Measurements from ENCODE around the gene KIF5B.

KIF5B gene

DNA sequence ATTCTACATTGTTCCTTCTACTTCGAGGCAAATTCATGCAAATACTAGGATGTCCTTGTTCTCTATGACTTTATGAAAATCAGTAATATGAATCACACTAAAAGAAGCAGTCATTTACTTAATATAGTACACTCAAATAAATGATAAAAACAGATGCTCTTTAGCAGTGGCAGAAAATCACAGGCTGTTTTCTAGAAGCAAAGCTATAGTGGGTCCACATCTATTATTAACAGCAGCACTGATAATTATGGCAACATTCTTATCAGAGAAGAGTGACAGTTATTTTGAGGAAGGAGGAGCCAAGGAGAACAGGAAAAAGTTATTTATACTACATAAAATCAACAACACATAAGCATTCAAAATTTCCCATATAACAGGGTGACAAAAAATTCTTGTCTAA, 16.5 kb downstream of the KIF5B start:
- DNase-seq (ENCODE audit: low read depth) = no peak
- Histone ChIP-seq H3K9me3 (ENCODE audit: control insufficient read depth, low read length) (no peaks in the 10 kb centered on the region), H3K27me3 (replicated peaks; ENCODE audit: control insufficient read depth, insufficient read depth, low read length) (no peaks in the 10 kb centered on the region), H3K36me3 (ENCODE audit: control insufficient read depth, insufficient read depth, low read length, severe bottlenecking) (peaks cover 77% of the 10 kb centered on the region), H3K9ac (ENCODE audit: low read length) (no peak overlapping the region), H3K4me1 (ENCODE audit: control insufficient read depth, insufficient read depth, low read length) (peaks cover 32% of the 10 kb centered on the region), H3K4me3 (ENCODE audit: low read length) (no peak overlapping the region)

DNA sequence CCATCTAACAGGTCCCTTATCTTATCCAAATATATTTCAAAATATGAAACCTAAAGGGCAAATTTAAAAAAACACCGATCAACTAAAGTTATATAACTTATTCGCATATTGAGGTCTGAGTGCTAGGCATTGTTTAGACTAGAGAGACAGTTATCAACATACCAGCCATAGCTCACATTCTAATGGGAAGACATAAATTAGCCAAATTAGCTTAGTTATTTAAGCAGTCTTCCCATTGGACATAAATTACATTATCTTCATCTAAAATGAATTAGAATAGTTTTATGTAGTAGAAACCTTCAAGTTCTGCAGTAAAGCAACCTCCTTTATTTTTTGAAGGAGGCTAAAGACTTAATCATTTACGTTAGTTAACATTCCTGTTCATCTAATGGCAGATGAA, 17.4 kb downstream of the KIF5B start:
- H3K27me3 ChIP-seq (replicated peaks; ENCODE audit: control insufficient read depth, insufficient read depth, low read length) = no peaks in the 10 kb centered on the region
- H3K9ac ChIP-seq (ENCODE audit: low read length) = no peak overlapping the region
- H3K36me3 ChIP-seq (ENCODE audit: control insufficient read depth, insufficient read depth, low read length, severe bottlenecking) = peaks cover 77% of the 10 kb centered on the region
- H3K4me1 ChIP-seq (ENCODE audit: control insufficient read depth, insufficient read depth, low read length) = peaks cover 32% of the 10 kb centered on the region
- no peak for DNase-seq (ENCODE audit: low read depth)
- no peak overlapping the region for H3K4me3 ChIP-seq (ENCODE audit: low read length)
- H3K9me3 ChIP-seq (ENCODE audit: control insufficient read depth, low read length) = no peaks in the 10 kb centered on the region

DNA sequence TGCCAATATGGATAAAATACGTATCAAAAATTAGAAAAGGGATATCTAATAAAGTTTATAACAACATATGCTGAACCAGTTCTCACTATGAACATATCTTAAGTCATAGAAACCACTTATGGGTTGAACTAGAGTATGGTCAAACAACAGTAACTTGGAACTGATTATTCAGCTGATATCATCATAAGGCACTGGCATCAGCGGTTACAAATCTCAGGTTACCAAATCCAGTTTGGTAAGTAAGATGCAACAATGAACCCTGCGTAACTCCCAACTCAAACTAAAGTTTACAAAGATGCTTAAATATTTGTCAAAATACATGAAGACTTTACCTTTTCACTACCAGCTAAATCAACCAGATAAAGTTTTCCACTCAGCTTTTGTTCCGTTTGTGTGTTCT, 19.3 kb downstream of the KIF5B start:
- Histone ChIP-seq H3K4me1 (ENCODE audit: control insufficient read depth, insufficient read depth, low read length) (peaks cover 24% of the 10 kb centered on the region), H3K36me3 (ENCODE audit: control insufficient read depth, insufficient read depth, low read length, severe bottlenecking) (peaks cover 83% of the 10 kb centered on the region), H3K9me3 (ENCODE audit: control insufficient read depth, low read length) (no peaks in the 10 kb centered on the region), H3K4me3 (ENCODE audit: low read length) (no peak overlapping the region), H3K9ac (ENCODE audit: low read length) (no peak overlapping the region), H3K27me3 (replicated peaks; ENCODE audit: control insufficient read depth, insufficient read depth, low read length) (no peaks in the 10 kb centered on the region)
- no peak for DNase-seq (ENCODE audit: low read depth)

DNA sequence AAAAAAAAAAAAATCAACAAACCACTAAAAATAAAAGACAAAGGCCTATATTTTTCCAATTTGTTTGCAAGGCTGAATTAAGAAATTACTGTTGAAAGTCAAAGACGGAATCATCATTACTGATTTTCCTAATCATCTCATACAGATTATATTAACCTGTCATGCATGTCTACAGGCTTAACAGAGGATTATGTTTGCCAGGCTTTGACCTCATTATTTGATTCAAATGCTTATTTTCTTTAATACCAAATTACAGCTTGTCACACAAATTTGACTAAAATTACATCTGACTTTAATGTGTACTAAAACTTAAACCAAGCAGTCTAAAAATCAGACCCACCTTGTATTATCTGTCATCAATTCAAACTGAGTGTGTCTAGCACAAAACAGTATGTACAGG, 21.2 kb downstream of the KIF5B start:
- Histone ChIP-seq H3K9ac (ENCODE audit: low read length) (no peak overlapping the region), H3K9me3 (ENCODE audit: control insufficient read depth, low read length) (no peaks in the 10 kb centered on the region), H3K4me1 (ENCODE audit: control insufficient read depth, insufficient read depth, low read length) (peaks cover 7% of the 10 kb centered on the region), H3K36me3 (ENCODE audit: control insufficient read depth, insufficient read depth, low read length, severe bottlenecking) (peaks cover 99% of the 10 kb centered on the region), H3K4me3 (ENCODE audit: low read length) (no peak overlapping the region), H3K27me3 (replicated peaks; ENCODE audit: control insufficient read depth, insufficient read depth, low read length) (no peaks in the 10 kb centered on the region)
- DNase-seq (ENCODE audit: low read depth) = no peak

DNA sequence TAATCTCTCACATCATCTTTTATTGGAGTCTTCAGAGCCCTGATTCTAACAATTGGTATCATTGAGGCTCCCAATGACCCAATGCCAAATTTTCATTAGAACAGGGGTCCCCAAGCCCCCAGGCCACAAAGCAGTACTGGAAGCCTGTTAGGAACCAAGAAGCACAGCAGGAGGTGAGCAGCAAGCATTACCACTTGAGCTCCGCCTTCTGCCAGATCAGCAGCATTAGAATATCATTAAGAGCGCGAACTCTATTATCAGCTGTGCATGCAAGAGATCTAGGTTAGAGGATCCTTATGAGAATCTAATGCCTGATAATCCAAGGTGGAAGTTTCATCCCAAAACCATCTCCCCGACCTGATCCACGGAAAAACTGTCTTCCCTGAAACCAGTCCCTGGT, 23.1 kb downstream of the KIF5B start:
- Histone ChIP-seq H3K9me3 (ENCODE audit: control insufficient read depth, low read length) (no peaks in the 10 kb centered on the region), H3K9ac (ENCODE audit: low read length) (no peak overlapping the region), H3K36me3 (ENCODE audit: control insufficient read depth, insufficient read depth, low read length, severe bottlenecking) (peaks cover 99% of the 10 kb centered on the region), H3K4me1 (ENCODE audit: control insufficient read depth, insufficient read depth, low read length) (peaks cover 6% of the 10 kb centered on the region), H3K27me3 (replicated peaks; ENCODE audit: control insufficient read depth, insufficient read depth, low read length) (no peaks in the 10 kb centered on the region), H3K4me3 (ENCODE audit: low read length) (no peak overlapping the region)
- no peak for DNase-seq (ENCODE audit: low read depth)

DNA sequence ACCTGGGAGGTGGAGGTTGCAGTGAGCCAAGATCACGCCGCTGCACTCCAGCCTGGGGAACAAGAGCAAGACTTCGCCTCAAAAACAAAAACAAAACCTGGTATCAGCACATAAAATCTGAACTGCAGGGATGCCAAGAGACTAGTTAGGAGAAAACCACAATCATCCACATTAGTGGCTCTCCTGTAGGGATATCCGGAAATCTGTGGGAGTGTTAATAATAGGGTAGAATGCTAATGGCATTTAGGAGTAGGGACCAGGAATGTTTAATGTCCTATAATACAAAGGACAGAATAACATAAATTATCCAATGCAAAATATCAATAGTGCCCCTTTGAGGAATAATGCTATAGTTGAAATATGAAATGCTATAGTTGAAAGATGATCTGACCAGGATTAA, 24.3 kb downstream of the KIF5B start:
- DNase-seq (ENCODE audit: low read depth) = no peak
- Histone ChIP-seq H3K27me3 (replicated peaks; ENCODE audit: control insufficient read depth, insufficient read depth, low read length) (no peaks in the 10 kb centered on the region), H3K4me1 (ENCODE audit: control insufficient read depth, insufficient read depth, low read length) (peaks cover 6% of the 10 kb centered on the region), H3K9ac (ENCODE audit: low read length) (no peak overlapping the region), H3K36me3 (ENCODE audit: control insufficient read depth, insufficient read depth, low read length, severe bottlenecking) (peaks cover 100% of the 10 kb centered on the region), H3K9me3 (ENCODE audit: control insufficient read depth, low read length) (no peaks in the 10 kb centered on the region), H3K4me3 (ENCODE audit: low read length) (no peak overlapping the region)

DNA sequence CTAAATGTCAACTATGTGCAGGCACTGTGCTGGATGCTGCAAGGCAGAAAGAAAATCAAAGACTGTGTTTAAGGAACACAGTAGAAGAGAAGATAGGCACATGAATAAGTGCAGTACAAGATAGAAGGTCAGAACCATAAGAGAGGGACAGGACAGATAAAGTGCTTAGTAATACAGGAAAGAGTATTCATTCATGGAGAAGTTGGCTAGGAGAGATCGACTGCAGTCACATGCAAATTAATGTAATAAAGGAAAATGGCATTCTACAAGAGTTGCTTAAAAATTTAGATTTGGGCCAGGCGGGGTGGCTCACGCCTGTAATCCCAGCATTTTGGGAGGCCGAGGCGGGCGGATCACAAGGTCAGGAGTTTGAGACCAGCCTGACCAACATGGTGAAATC, 24.8 kb downstream of the KIF5B start:
- H3K9me3 ChIP-seq (ENCODE audit: control insufficient read depth, low read length) = no peaks in the 10 kb centered on the region
- peaks cover 6% of the 10 kb centered on the region for H3K4me1 ChIP-seq (ENCODE audit: control insufficient read depth, insufficient read depth, low read length)
- no peak for DNase-seq (ENCODE audit: low read depth)
- no peak overlapping the region for H3K9ac ChIP-seq (ENCODE audit: low read length)
- no peaks in the 10 kb centered on the region for H3K27me3 ChIP-seq (replicated peaks; ENCODE audit: control insufficient read depth, insufficient read depth, low read length)
- H3K4me3 ChIP-seq (ENCODE audit: low read length) = no peak overlapping the region
- H3K36me3 ChIP-seq (ENCODE audit: control insufficient read depth, insufficient read depth, low read length, severe bottlenecking) = peaks cover 100% of the 10 kb centered on the region

DNA sequence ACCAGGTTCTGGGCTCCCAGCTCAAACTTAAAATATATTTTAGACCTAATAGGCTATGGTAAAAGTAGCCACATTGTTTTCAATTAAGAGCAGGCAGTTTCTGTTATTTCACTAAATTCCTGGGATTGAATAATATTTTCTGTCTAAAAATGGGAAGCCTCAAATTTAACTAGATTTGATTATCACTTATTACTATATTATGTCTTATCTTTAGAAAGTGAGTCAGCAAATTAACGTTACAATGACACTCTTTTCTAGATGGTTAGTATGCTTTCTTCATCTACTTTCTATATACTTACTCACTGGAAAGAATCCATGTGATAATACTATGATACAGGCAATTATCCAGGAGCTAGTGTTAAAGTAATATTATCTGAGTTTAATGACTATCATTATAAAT, 27.5 kb downstream of the KIF5B start:
- Histone ChIP-seq H3K4me1 (ENCODE audit: control insufficient read depth, insufficient read depth, low read length) (peaks cover 6% of the 10 kb centered on the region), H3K27me3 (replicated peaks; ENCODE audit: control insufficient read depth, insufficient read depth, low read length) (no peaks in the 10 kb centered on the region), H3K9ac (ENCODE audit: low read length) (no peak overlapping the region), H3K9me3 (ENCODE audit: control insufficient read depth, low read length) (no peaks in the 10 kb centered on the region), H3K4me3 (ENCODE audit: low read length) (no peak overlapping the region), H3K36me3 (ENCODE audit: control insufficient read depth, insufficient read depth, low read length, severe bottlenecking) (peaks cover 94% of the 10 kb centered on the region)
- no peak for DNase-seq (ENCODE audit: low read depth)

DNA sequence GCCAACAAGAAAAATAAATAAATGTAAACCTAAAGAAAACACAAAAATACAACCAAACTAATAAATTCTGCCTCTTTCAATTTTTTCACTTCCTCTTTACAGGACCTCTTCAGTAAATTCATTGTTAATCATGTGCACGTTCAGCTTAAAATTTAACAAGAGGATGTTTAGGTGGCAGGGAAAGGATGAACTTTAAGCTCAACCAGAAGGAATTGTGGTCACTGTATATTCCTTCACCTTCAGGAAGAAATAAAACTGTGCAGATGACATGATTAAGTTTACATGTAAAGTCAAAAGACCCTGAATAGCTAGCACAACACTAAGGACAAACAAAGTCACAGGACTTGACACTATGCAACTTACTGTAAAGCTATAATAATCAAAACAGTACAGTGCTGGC, 33.0 kb downstream of the KIF5B start:
- peak overlapping the region; percentile 16 for H3K9ac ChIP-seq (ENCODE audit: low read length)
- peaks cover 8% of the 10 kb centered on the region for H3K4me1 ChIP-seq (ENCODE audit: control insufficient read depth, insufficient read depth, low read length)
- H3K27me3 ChIP-seq (replicated peaks; ENCODE audit: control insufficient read depth, insufficient read depth, low read length) = no peaks in the 10 kb centered on the region
- H3K36me3 ChIP-seq (ENCODE audit: control insufficient read depth, insufficient read depth, low read length, severe bottlenecking) = peaks cover 94% of the 10 kb centered on the region
- no peak overlapping the region for H3K4me3 ChIP-seq (ENCODE audit: low read length)
- no peaks in the 10 kb centered on the region for H3K9me3 ChIP-seq (ENCODE audit: control insufficient read depth, low read length)
- no peak for DNase-seq (ENCODE audit: low read depth)

DNA sequence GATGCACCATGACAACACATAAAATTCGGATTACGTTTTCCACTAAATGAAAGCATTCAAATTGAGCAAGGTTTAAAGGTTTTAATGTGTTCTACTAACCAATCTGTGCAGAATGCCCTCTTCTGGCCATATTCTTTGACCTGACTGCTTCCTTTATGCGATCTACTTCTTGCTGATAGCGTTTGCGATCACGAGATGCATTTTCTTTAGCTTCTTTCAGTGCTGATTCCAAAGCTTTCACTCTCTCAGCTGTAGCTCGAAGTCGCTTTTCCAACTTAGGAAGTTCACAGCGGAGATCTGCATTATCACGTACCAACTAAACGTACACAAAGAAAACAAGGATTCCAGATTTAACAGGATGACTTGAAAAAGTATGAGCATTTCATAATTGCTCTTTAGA, 39.2 kb downstream of the KIF5B start:
- Histone ChIP-seq H3K36me3 (ENCODE audit: control insufficient read depth, insufficient read depth, low read length, severe bottlenecking) (peaks cover 99% of the 10 kb centered on the region), H3K9ac (ENCODE audit: low read length) (no peak overlapping the region), H3K4me3 (ENCODE audit: low read length) (no peak overlapping the region), H3K9me3 (ENCODE audit: control insufficient read depth, low read length) (no peaks in the 10 kb centered on the region), H3K27me3 (replicated peaks; ENCODE audit: control insufficient read depth, insufficient read depth, low read length) (no peaks in the 10 kb centered on the region), H3K4me1 (ENCODE audit: control insufficient read depth, insufficient read depth, low read length) (no peaks in the 10 kb centered on the region)
- DNase-seq (ENCODE audit: low read depth) = no peak

DNA sequence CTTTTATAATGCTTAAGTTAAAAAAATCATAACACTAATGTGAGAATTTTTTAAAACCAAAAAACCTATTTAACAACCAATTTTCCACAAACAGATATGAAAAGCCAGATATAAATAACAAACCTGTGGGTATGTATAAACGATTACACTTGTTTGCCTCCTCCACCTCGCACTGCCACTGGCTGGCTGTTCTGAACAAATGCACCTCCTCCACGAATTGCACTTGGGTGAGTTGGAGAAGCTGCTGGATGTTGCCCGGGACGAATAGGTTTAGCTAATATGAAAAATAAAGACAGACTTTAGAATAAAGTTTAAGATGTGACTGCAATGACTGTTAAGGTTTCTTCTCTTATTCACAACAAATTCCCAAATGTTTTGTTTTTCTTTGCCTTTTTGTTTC, 40.8 kb downstream of the KIF5B start:
- H3K36me3 ChIP-seq (ENCODE audit: control insufficient read depth, insufficient read depth, low read length, severe bottlenecking) = peaks cover 99% of the 10 kb centered on the region
- H3K4me1 ChIP-seq (ENCODE audit: control insufficient read depth, insufficient read depth, low read length) = no peaks in the 10 kb centered on the region
- no peak overlapping the region for H3K9ac ChIP-seq (ENCODE audit: low read length)
- no peak for DNase-seq (ENCODE audit: low read depth)
- no peak overlapping the region for H3K4me3 ChIP-seq (ENCODE audit: low read length)
- H3K27me3 ChIP-seq (replicated peaks; ENCODE audit: control insufficient read depth, insufficient read depth, low read length) = no peaks in the 10 kb centered on the region
- H3K9me3 ChIP-seq (ENCODE audit: control insufficient read depth, low read length) = no peaks in the 10 kb centered on the region

DNA sequence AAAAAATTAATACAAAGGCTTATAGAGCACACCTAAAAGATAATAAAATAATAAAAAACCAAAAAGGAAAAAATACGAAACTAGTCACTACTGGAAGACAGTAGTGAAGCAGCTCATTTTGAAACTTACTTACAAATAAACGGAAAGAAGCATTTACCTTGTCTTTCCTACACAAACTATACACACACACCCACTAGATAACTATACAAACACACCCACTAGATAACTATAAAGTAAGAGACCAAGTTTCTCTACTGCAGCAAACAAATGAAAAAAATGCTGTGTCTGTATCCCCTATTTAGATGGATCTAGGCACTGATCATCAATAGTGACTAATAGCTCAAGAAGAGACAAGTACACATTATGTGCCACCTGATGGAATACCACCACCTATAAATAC, 49.2 kb downstream of the KIF5B start:
- H3K27me3 ChIP-seq (replicated peaks; ENCODE audit: control insufficient read depth, insufficient read depth, low read length) = no peaks in the 10 kb centered on the region
- no peaks in the 10 kb centered on the region for H3K9me3 ChIP-seq (ENCODE audit: control insufficient read depth, low read length)
- no peak overlapping the region for H3K9ac ChIP-seq (ENCODE audit: low read length)
- DNase-seq (ENCODE audit: low read depth) = no peak
- no peak overlapping the region for H3K4me3 ChIP-seq (ENCODE audit: low read length)
- peaks cover 53% of the 10 kb centered on the region for H3K36me3 ChIP-seq (ENCODE audit: control insufficient read depth, insufficient read depth, low read length, severe bottlenecking)
- peaks cover 9% of the 10 kb centered on the region for H3K4me1 ChIP-seq (ENCODE audit: control insufficient read depth, insufficient read depth, low read length)

Data from adipocyte (in vitro differentiated cells).